Osteocyte (in vitro differentiated cells): ENCODE data around the gene KIRREL3. TPM values are rescaled to one million over a fixed set of nuclear protein-coding genes. Genes with fewer than 3 reads are reported as not detected.

ENCODE experiments used
- DNase-seq: peaks from one replicate; pipeline ENCODE4 v3.0.0; 2021; ENCODE audit warnings: mixed read lengths; ENCODE audit not compliant: unreplicated experiment; ENCODE audit errors: extremely low spot score
- H3K27ac Mint-ChIP-seq: one replicate; pipeline ENCODE4 v1.8.0; 2021; ENCODE audit warnings: mild to moderate bottlenecking, mixed read lengths; ENCODE audit not compliant: unreplicated experiment
- H3K27me3 Mint-ChIP-seq: one replicate; pipeline ENCODE4 v1.8.0; 2021; ENCODE audit warnings: mixed read lengths; ENCODE audit not compliant: unreplicated experiment
- H3K36me3 Mint-ChIP-seq: one replicate; pipeline ENCODE4 v1.8.0; 2021; ENCODE audit warnings: mixed read lengths; ENCODE audit not compliant: unreplicated experiment
- H3K4me1 Mint-ChIP-seq: one replicate; pipeline ENCODE4 v1.8.0; 2021; ENCODE audit warnings: mixed read lengths; ENCODE audit not compliant: unreplicated experiment
- H3K4me3 Mint-ChIP-seq: one replicate; pipeline ENCODE4 v1.8.0; 2021; ENCODE audit warnings: mild to moderate bottlenecking, moderate library complexity, mixed read lengths; ENCODE audit not compliant: unreplicated experiment
- H3K9me3 Mint-ChIP-seq: one replicate; pipeline ENCODE4 v1.8.0; 2021; ENCODE audit warnings: mixed read lengths; ENCODE audit not compliant: unreplicated experiment
- total RNA-seq: library from RNA; stranded (reverse); gene quantifications from 2 replicates; pipeline ENCODE4 v1.2.1, GENCODE V29; 2021
- TF ChIP-seq, protein P1 (sequence below): fragments of 200-600 bp; sonication (generic); IDR thresholded peaks from 2 replicates; pipeline ENCODE4 v1.5.0; 2021; ENCODE audit warnings: antibody characterized with exemption, mild to moderate bottlenecking, moderate library complexity

The KIRREL3 gene
- total RNA-seq, 1 donor from 2014 or later: 1.2 TPM

GRCh38 chr11:126523441-126524205 is 476.9 kb downstream of the KIRREL3 start:
- no peaks in the 10 kb centered on the region for H3K27me3 Mint-ChIP-seq
- TF ChIP-seq, protein P1, sequence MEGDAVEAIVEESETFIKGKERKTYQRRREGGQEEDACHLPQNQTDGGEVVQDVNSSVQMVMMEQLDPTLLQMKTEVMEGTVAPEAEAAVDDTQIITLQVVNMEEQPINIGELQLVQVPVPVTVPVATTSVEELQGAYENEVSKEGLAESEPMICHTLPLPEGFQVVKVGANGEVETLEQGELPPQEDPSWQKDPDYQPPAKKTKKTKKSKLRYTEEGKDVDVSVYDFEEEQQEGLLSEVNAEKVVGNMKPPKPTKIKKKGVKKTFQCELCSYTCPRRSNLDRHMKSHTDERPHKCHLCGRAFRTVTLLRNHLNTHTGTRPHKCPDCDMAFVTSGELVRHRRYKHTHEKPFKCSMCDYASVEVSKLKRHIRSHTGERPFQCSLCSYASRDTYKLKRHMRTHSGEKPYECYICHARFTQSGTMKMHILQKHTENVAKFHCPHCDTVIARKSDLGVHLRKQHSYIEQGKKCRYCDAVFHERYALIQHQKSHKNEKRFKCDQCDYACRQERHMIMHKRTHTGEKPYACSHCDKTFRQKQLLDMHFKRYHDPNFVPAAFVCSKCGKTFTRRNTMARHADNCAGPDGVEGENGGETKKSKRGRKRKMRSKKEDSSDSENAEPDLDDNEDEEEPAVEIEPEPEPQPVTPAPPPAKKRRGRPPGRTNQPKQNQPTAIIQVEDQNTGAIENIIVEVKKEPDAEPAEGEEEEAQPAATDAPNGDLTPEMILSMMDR: no peak
- no peak for DNase-seq

DNA sequence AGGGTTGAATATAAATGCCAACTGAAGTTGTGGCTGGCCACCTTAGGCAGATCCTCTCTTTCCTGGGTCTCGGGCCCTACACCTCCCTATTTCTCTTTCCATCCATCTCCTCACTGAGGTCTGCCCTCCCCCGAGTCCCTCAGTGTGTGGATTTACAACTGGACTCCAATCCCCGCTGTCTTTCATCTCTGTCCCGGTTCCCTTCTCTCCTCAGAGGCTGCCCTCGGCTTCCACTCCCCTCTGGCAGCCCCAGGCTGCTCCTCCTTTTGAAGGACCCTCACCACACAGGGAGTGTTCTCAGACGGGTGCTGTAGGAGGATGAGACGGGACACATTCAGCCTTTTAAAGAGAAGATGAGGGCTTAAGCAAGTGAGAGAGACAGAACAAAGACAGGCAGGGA is 478.0 kb downstream of the KIRREL3 start:
- Mint-ChIP-seq H3K36me3 (no peaks in the 10 kb centered on the region), H3K4me1 (peaks cover 2% of the 10 kb centered on the region), H3K27ac (no peak overlapping the region), H3K27me3 (peaks cover 7% of the 10 kb centered on the region), H3K4me3 (no peak overlapping the region), H3K9me3 (no peaks in the 10 kb centered on the region)
- TF ChIP-seq, protein P1: no peak
- no peak for DNase-seq

More at GRCh38 chr11:126523441-126524205, 476.9 kb downstream of the KIRREL3 start:
- no peaks in the 10 kb centered on the region for H3K9me3 Mint-ChIP-seq
- H3K4me1 Mint-ChIP-seq: peaks cover 2% of the 10 kb centered on the region
- no peak overlapping the region for H3K4me3 Mint-ChIP-seq
- no peaks in the 10 kb centered on the region for H3K36me3 Mint-ChIP-seq
- H3K27ac Mint-ChIP-seq: no peak overlapping the region

- H3K4me3 Mint-ChIP-seq: no peak overlapping the region
- DNase-seq: no peak
- H3K36me3 Mint-ChIP-seq: no peaks in the 10 kb centered on the region
- no peaks in the 10 kb centered on the region for H3K9me3 Mint-ChIP-seq
- H3K27me3 Mint-ChIP-seq: peaks cover 8% of the 10 kb centered on the region
- TF ChIP-seq, protein P1: no peak
- H3K27ac Mint-ChIP-seq: no peak overlapping the region
- peaks cover 2% of the 10 kb centered on the region for H3K4me1 Mint-ChIP-seq
Measured at GRCh38 chr11:126522152-126522551, 478.4 kb downstream of the KIRREL3 start.

GRCh38 chr11:126521196-126521595 is 479.4 kb downstream of the KIRREL3 start:
- DNase-seq: no peak
- Mint-ChIP-seq H3K27ac (no peak overlapping the region), H3K36me3 (no peaks in the 10 kb centered on the region), H3K9me3 (no peaks in the 10 kb centered on the region), H3K27me3 (peaks cover 8% of the 10 kb centered on the region), H3K4me1 (peaks cover 2% of the 10 kb centered on the region), H3K4me3 (no peak overlapping the region)
- TF ChIP-seq, protein P1: no peak

DNA sequence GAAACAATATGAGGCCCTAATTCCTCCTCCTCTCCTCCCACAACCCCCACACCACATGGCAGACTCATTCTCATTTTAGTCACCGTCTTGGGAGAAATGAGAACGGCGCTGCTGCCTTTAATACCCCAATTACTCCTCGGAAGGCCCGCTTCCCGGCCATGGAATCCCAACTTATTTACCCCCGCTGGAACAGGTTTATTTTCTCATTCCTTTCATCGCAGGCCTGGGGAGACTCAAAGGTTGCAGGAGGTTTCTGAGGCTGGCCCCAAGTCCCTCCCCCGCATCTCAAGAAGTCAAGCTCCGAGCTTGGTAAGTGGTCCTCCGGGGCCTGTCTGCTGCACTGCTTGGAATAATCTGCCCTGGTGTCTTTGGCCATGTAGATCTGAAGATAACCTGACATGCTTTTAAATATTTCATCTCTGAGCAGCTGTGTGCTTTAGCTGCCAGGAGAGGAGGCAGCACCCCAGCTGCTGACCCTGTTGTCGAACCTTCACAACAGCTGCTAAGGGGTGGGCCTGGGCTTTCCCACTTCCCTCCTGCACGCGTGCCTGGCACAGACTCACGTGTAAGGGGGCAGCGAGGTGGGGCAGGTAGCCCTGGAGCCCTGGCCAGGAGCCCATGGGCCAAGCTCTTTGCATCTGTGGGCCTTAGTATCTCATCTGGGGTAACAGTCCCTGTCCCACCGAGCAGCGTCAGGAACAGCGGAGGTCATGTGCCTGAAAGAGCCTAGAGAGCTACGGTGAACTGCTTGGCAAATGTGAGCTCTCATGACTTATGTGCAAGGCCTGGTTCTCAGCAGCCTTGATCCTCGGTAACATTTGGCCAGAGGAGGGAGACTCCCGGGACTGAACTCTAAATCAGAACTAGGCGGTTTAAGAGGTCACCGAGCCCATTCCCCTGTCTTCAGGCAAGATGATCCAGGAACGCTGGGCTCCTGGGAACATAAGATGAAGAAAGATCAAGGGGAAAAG is 480.5 kb downstream of the KIRREL3 start:
- peaks cover 2% of the 10 kb centered on the region for H3K4me1 Mint-ChIP-seq
- no peak overlapping the region for H3K27ac Mint-ChIP-seq
- TF ChIP-seq, protein P1: no peak
- no peak overlapping the region for H3K4me3 Mint-ChIP-seq
- H3K36me3 Mint-ChIP-seq: no peaks in the 10 kb centered on the region
- DNase-seq: no peak
- H3K9me3 Mint-ChIP-seq: no peaks in the 10 kb centered on the region
- H3K27me3 Mint-ChIP-seq: peaks cover 8% of the 10 kb centered on the region
